Caco-2 (cell line): ENCODE results near the gene CD86. TPM values are rescaled to one million over a fixed set of nuclear protein-coding genes. Genes with fewer than 3 reads are reported as not detected.

Experiments used
- BruUV-seq: library from RNA; stranded (reverse); fragments of 400-500 nt; replicated peaks from 2 replicates; lab custom pipeline; 2021; lab: Mats Ljungman, UMichigan
- CTCF ChIA-PET: fragments of 300-600 bp; sonication (Branson Sonifier 250); formaldehyde crosslinking; loops from one replicate; lab custom pipeline; 2022; ENCODE audit warnings: antibody characterized with exemption; lab: Charles Lee
- POLR2A ChIA-PET: fragments of 300-600 bp; sonication (Branson Sonifier 250); formaldehyde crosslinking; loops from one replicate; lab custom pipeline; 2022; ENCODE audit warnings: antibody characterized with exemption; lab: Charles Lee
- DNase-seq, 2 experiments: peaks; one replicate each; pipeline versions ENCODE4 v3.0.0 to v3.0.0-alpha.2; 2020 to 2022
- H3K27me3 ChIP-seq: replicated peaks from 2 replicates; pipeline ENCODE4 v1.6.0; 2011; ENCODE audit warnings: low read length; ENCODE audit not compliant: control insufficient read depth, insufficient read depth
- H3K36me3 ChIP-seq: 2 replicates; pipeline ENCODE4 v1.5.1; 2011; ENCODE audit warnings: low read length; ENCODE audit not compliant: control insufficient read depth, insufficient read depth
- H3K4me1 ChIP-seq: fragments of 250-450 bp; sonication (Bioruptor Pico); 2 replicates; pipeline ENCODE4 v1.5.1; 2020; ENCODE audit warnings: mild to moderate bottlenecking
- H3K4me3 ChIP-seq: 2 replicates; pipeline ENCODE4 v1.5.1; 2011; ENCODE audit warnings: low read depth, mild to moderate bottlenecking, control low read depth, low read length
- H3K9me3 ChIP-seq: fragments of 250-450 bp; sonication (Bioruptor Pico); 2 replicates; pipeline ENCODE4 v1.5.1; 2020; ENCODE audit warnings: mild to moderate bottlenecking, moderate library complexity
- H3K27ac Mint-ChIP-seq: one replicate; pipeline ENCODE4 v1.8.0; 2022; ENCODE audit warnings: mixed read lengths; ENCODE audit not compliant: unreplicated experiment
- H3K27me3 Mint-ChIP-seq: one replicate; pipeline ENCODE4 v1.8.0; 2022; ENCODE audit warnings: mixed read lengths; ENCODE audit not compliant: insufficient read depth, unreplicated experiment
- H3K36me3 Mint-ChIP-seq: one replicate; pipeline ENCODE4 v1.8.0; 2022; ENCODE audit warnings: mild to moderate bottlenecking, mixed read lengths; ENCODE audit not compliant: insufficient read depth, unreplicated experiment
- H3K4me1 Mint-ChIP-seq: one replicate; pipeline ENCODE4 v1.8.0; 2022; ENCODE audit warnings: low read depth, mixed read lengths; ENCODE audit not compliant: unreplicated experiment
- H3K4me3 Mint-ChIP-seq: one replicate; pipeline ENCODE4 v1.8.0; 2022; ENCODE audit warnings: mild to moderate bottlenecking, moderate library complexity, mixed read lengths; ENCODE audit not compliant: unreplicated experiment
- H3K9me3 Mint-ChIP-seq: one replicate; pipeline ENCODE4 v1.8.0; 2022; ENCODE audit warnings: mixed read lengths; ENCODE audit not compliant: unreplicated experiment
- CTCF ChIP-seq, 2 experiments: fragments of 200-600 bp in 1 of 2; IDR thresholded peaks; 1 replicate in 1 of 2; 2 replicates in 1 of 2; pipeline versions ENCODE4 v1.5.1 to v1.8.0; 2011 to 2022; ENCODE audit warnings: antibody characterized with exemption in 1 of 2, control low read depth in 1 of 2, inconsistent platforms in 1 of 2, low read depth in 1 of 2, low read length in 1 of 2, mild to moderate bottlenecking in 1 of 2, moderate library complexity in 1 of 2; ENCODE audit not compliant: insufficient read depth in 1 of 2, severe bottlenecking in 1 of 2, unreplicated experiment in 1 of 2
- intact Hi-C: fragments of 100-400 bp; cut with micrococcal nuclease; formaldehyde crosslinking; loops from one replicate; pipeline ENCODE4 v1.10.0; 2022; ENCODE audit not compliant: unreplicated experiment
- total RNA-seq: library from RNA; stranded (reverse); gene quantifications from 2 replicates; pipeline ENCODE4 v1.2.3, GENCODE V29; 2022

The CD86 gene
- total RNA-seq, 1 experiment from 2014 or later = not detected

- BruUV-seq = no TSS peak
- Mint-ChIP-seq H3K4me1 (no peaks in the 10 kb centered on the region), H3K27ac (no peak overlapping the region), H3K36me3 (no peaks in the 10 kb centered on the region), H3K4me3 (no peak overlapping the region), H3K9me3 (no peaks in the 10 kb centered on the region), H3K27me3 (no peaks in the 10 kb centered on the region)
- DNase-seq = no peak
- Histone ChIP-seq H3K27me3 (no peaks in the 10 kb centered on the region), H3K4me3 (no peak overlapping the region), H3K4me1 (peaks cover 21% of the 10 kb centered on the region), H3K9me3 (no peaks in the 10 kb centered on the region), H3K36me3 (no peaks in the 10 kb centered on the region)
- TF ChIP-seq CTCF (IDR thresholded peaks at IDR 0.05; ENCODE audit: insufficient read depth in 1 of 2, low read depth in 1 of 2, low read length in 1 of 2, severe bottlenecking in 1 of 2, unreplicated experiment in 1 of 2) = no peak
- intact Hi-C loops = loop anchor here (1.0 to 5.0 kb wide), 4 partner anchors 110 to 553 kb away; partner anchors contain the start of gene POLQ
- ChIA-PET POLR2A (no interaction called here), CTCF (interaction anchor here (0.6 to 1.9 kb wide), 2 partner anchors 159 to 284 kb away, joined by 4 to 8 read pairs; partner anchors contain the start of gene FAM162A)
These were observed 44.9 kb downstream of the CD86 start for GRCh38 chr3:122100083-122100482.

- Mint-ChIP-seq H3K4me3 (no peak overlapping the region), H3K27ac (no peak overlapping the region), H3K36me3 (no peaks in the 10 kb centered on the region), H3K4me1 (no peaks in the 10 kb centered on the region), H3K27me3 (no peaks in the 10 kb centered on the region), H3K9me3 (no peaks in the 10 kb centered on the region)
- H3K4me3 ChIP-seq = no peak overlapping the region
- TF ChIP-seq CTCF (IDR thresholded peaks at IDR 0.05; ENCODE audit: insufficient read depth in 1 of 2, low read depth in 1 of 2, low read length in 1 of 2, severe bottlenecking in 1 of 2, unreplicated experiment in 1 of 2) = no peak
- intact Hi-C loops = loop anchor here (1.0 to 5.0 kb wide), 5 partner anchors 111 to 554 kb away; partner anchors contain the start of gene POLQ
- no peaks in the 10 kb centered on the region for H3K9me3 ChIP-seq
- DNase-seq = peak; percentile 39 to 44
- POLR2A ChIA-PET = no interaction called here
- no peaks in the 10 kb centered on the region for H3K27me3 ChIP-seq
- CTCF ChIA-PET = interaction anchor here (0.6 to 1.9 kb wide), 6 partner anchors 8 to 292 kb away, joined by 3 to 8 read pairs (median 4); partner anchors contain the start of gene FAM162A
- no TSS peak for BruUV-seq
- no peaks in the 10 kb centered on the region for H3K36me3 ChIP-seq
- peaks cover 21% of the 10 kb centered on the region for H3K4me1 ChIP-seq
These were observed 45.7 kb downstream of the CD86 start for GRCh38 chr3:122100591-122101463.

GRCh38 chr3:122101646-122102045 lies 46.5 kb downstream of the CD86 start:
- Histone ChIP-seq H3K4me1 (peaks cover 21% of the 10 kb centered on the region), H3K36me3 (no peaks in the 10 kb centered on the region), H3K27me3 (no peaks in the 10 kb centered on the region), H3K9me3 (no peaks in the 10 kb centered on the region), H3K4me3 (no peak overlapping the region)
- ChIA-PET POLR2A (no interaction called here), CTCF (interaction anchor here (0.6 to 1.9 kb wide), 6 partner anchors 9 to 292 kb away, joined by 3 to 8 read pairs (median 4); partner anchors contain the start of gene FAM162A)
- intact Hi-C loops = loop anchor here (1.0 to 5.0 kb wide), 4 partner anchors 157 to 554 kb away; partner anchors contain the start of gene POLQ
- no TSS peak for BruUV-seq
- H3K4me1 Mint-ChIP-seq = no peaks in the 10 kb centered on the region
- peak in 1 of 2 experiments; percentile 46 for DNase-seq
- no peaks in the 10 kb centered on the region for H3K27me3 Mint-ChIP-seq
- H3K9me3 Mint-ChIP-seq = no peaks in the 10 kb centered on the region
- H3K27ac Mint-ChIP-seq = no peak overlapping the region
- peak; percentile 16 to 44 for TF ChIP-seq CTCF (IDR thresholded peaks at IDR 0.05; ENCODE audit: insufficient read depth in 1 of 2, low read depth in 1 of 2, low read length in 1 of 2, severe bottlenecking in 1 of 2, unreplicated experiment in 1 of 2)
- H3K36me3 Mint-ChIP-seq = no peaks in the 10 kb centered on the region
- no peak overlapping the region for H3K4me3 Mint-ChIP-seq
